GM19239 (cell line): ENCODE results near the gene TPRX2.
"Not testable (repeated sequence)": the region's sequence is repeated elsewhere in the genome, so short reads cannot be mapped to it uniquely, and the experiment has no call there.

Experiments
- DNase-seq: peaks from one replicate; pipeline ENCODE4 v3.0.0; 2011; ENCODE audit warnings: low spot score; ENCODE audit not compliant: insufficient read length
- FAIRE-seq: peaks from 2 replicates; lab custom pipeline; 2011; peaks lifted over from hg19 to GRCh38; lab: Jason Lieb, UNC

TPRX2 gene

GRCh38 chr19:47909350-47909749 lies 50.3 kb downstream of the TPRX2 start:
- not testable (repeated sequence) for DNase-seq, FAIRE-seq

DNA sequence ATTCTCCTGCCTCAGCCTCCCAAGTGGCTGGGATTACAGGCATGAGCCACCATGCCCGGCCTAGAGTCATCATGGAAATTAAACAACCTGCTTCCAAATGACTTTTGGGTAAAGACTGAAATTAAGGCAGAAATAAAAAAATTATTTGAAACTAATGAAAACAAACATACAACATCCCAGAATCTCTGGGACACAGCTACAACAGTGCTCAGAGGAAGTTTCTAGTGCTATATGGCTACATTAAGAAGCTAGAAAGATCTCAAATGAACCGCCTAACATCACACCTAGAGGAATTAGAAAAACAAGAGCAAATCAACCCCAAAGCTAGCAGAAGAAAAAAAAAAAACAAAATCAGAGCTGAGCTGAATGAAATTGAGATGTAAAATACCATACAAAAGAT lies 51.2 kb downstream of the TPRX2 start:
- FAIRE-seq, DNase-seq: not testable (repeated sequence)
